Calu3 (cell line): ENCODE results near the gene SRXN1. TPM values are rescaled to one million over a fixed set of nuclear protein-coding genes. Genes with fewer than 3 reads are reported as not detected.

Experiments used
- BruUV-seq: library from RNA; stranded (reverse); fragments of 400-500 nt; replicated peaks from 2 replicates; lab custom pipeline; 2021; lab: Mats Ljungman, UMichigan
- CTCF ChIA-PET: fragments of 300-600 bp; sonication (Branson Sonifier 250); formaldehyde crosslinking; loops from one replicate; lab custom pipeline; 2022; ENCODE audit warnings: antibody characterized with exemption; lab: Charles Lee
- DNase-seq: peaks from one replicate; pipeline ENCODE4 v3.0.0; 2022
- H3K27ac Mint-ChIP-seq: one replicate; pipeline ENCODE4 v1.8.0; 2022; ENCODE audit warnings: mixed read lengths; ENCODE audit not compliant: unreplicated experiment
- H3K27me3 Mint-ChIP-seq: one replicate; pipeline ENCODE4 v1.8.0; 2022; ENCODE audit warnings: mixed read lengths; ENCODE audit not compliant: unreplicated experiment
- H3K36me3 Mint-ChIP-seq: one replicate; pipeline ENCODE4 v1.8.0; 2022; ENCODE audit warnings: mild to moderate bottlenecking, moderate library complexity, mixed read lengths; ENCODE audit not compliant: insufficient read depth, unreplicated experiment
- H3K4me1 Mint-ChIP-seq: one replicate; pipeline ENCODE4 v1.8.0; 2022; ENCODE audit warnings: mild to moderate bottlenecking, low read depth, mixed read lengths; ENCODE audit not compliant: unreplicated experiment
- H3K4me3 Mint-ChIP-seq: one replicate; pipeline ENCODE4 v1.8.0; 2022; ENCODE audit warnings: mild to moderate bottlenecking, low read depth, moderate library complexity, mixed read lengths; ENCODE audit not compliant: unreplicated experiment
- H3K9me3 Mint-ChIP-seq: one replicate; pipeline ENCODE4 v1.8.0; 2022; ENCODE audit warnings: low read depth, mixed read lengths; ENCODE audit not compliant: unreplicated experiment
- intact Hi-C: fragments of 100-400 bp; cut with micrococcal nuclease; formaldehyde crosslinking; loops from one replicate; pipeline ENCODE4 v1.10.0; 2022; ENCODE audit not compliant: unreplicated experiment
- total RNA-seq: library from RNA; stranded (reverse); gene quantifications from 2 replicates; pipeline ENCODE4 v1.2.3, GENCODE V29; 2022
- TF ChIP-seq, protein P1 (sequence below): fragments of 200-600 bp; IDR thresholded peaks from one replicate; pipeline ENCODE4 v1.8.0; 2022; ENCODE audit warnings: antibody characterized with exemption; ENCODE audit not compliant: unreplicated experiment

Gene SRXN1
- total RNA-seq, 1 experiment from 2014 or later, result 17.4 TPM

DNA sequence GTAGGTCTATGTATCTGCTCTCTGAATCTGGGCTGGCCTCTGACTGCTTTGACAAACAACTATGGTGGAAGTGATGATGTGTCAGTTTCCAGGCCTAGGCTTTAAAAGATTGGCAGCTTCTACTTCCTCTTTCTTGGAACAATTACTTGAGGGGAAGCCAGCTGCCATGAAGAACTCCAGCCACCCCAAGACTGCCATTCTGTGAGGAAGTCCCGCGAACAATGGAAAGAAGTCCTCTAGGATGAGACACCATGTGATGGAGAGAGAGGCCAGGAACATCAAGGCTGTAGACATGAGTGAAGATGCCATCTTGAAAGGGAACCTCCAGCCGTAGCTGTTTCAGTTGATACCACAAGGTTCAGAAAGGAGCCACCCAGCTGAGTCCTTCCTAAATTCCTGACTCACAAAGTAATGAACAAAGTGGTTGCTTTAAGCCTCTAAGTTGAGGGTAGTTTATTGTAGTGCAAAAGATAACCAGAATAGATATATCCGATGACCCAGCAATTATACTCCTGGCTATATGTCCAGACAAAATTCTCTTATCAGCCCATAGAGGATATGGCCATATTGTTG is 27.6 kb downstream of the SRXN1 start:
- DNase-seq, result no peak
- Mint-ChIP-seq H3K27me3 (peaks cover 84% of the 10 kb centered on the region), H3K4me3 (no peak overlapping the region), H3K4me1 (no peaks in the 10 kb centered on the region), H3K36me3 (no peaks in the 10 kb centered on the region), H3K9me3 (no peaks in the 10 kb centered on the region), H3K27ac (no peak overlapping the region)
- TF ChIP-seq, protein P1, sequence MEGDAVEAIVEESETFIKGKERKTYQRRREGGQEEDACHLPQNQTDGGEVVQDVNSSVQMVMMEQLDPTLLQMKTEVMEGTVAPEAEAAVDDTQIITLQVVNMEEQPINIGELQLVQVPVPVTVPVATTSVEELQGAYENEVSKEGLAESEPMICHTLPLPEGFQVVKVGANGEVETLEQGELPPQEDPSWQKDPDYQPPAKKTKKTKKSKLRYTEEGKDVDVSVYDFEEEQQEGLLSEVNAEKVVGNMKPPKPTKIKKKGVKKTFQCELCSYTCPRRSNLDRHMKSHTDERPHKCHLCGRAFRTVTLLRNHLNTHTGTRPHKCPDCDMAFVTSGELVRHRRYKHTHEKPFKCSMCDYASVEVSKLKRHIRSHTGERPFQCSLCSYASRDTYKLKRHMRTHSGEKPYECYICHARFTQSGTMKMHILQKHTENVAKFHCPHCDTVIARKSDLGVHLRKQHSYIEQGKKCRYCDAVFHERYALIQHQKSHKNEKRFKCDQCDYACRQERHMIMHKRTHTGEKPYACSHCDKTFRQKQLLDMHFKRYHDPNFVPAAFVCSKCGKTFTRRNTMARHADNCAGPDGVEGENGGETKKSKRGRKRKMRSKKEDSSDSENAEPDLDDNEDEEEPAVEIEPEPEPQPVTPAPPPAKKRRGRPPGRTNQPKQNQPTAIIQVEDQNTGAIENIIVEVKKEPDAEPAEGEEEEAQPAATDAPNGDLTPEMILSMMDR, result no peak
- CTCF ChIA-PET, result no interaction called here
- no TSS peak for BruUV-seq
- intact Hi-C loops, result no loop called here

- no peak overlapping the region for H3K4me3 Mint-ChIP-seq
- intact Hi-C loops, result no loop called here
- BruUV-seq, result no TSS peak
Observed at GRCh38 chr20:623704-624103, 29.3 kb downstream of the SRXN1 start.

DNA sequence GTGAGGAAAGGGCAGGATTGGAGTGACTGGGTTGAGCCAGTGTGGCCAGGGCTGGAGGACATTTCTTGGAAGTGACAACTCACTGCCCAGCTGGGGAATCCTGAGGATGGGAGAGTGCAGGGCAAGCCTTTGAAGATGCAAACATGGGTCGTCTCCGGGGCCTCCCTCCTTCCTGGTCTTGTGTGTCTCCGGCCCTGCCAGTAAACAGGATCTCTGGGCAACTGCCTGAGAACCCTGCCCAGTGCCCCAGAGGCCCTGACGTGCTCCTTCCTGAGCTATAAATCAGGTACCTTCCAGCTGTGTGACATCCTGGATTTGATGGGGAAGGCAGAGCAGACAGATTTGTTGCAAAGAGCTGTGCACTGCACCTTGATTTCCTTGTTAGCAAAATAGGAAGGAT is 30.0 kb downstream of the SRXN1 start:
- H3K36me3 Mint-ChIP-seq, result no peaks in the 10 kb centered on the region
- no TSS peak for BruUV-seq
- CTCF ChIA-PET, result interaction anchor here (0.6 kb wide), 1 partner anchor 10 kb away, joined by 6 read pairs; no protein-coding TSS in a partner anchor
- H3K27ac Mint-ChIP-seq, result no peak overlapping the region
- H3K9me3 Mint-ChIP-seq, result peaks cover 1% of the 10 kb centered on the region
- TF ChIP-seq, protein P1, result no peak
- DNase-seq, result no peak
- H3K4me3 Mint-ChIP-seq, result no peak overlapping the region
- H3K27me3 Mint-ChIP-seq, result peaks cover 85% of the 10 kb centered on the region
- H3K4me1 Mint-ChIP-seq, result no peaks in the 10 kb centered on the region
- intact Hi-C loops, result no loop called here

More at GRCh38 chr20:623704-624103, 29.3 kb downstream of the SRXN1 start:
- TF ChIP-seq, protein P1, result no peak
- no peaks in the 10 kb centered on the region for H3K36me3 Mint-ChIP-seq
- no peak overlapping the region for H3K27ac Mint-ChIP-seq
- CTCF ChIA-PET, result interaction anchor here (0.6 kb wide), 1 partner anchor 10 kb away, joined by 6 read pairs; no protein-coding TSS in a partner anchor
- no peaks in the 10 kb centered on the region for H3K4me1 Mint-ChIP-seq
- DNase-seq, result no peak
- H3K27me3 Mint-ChIP-seq, result peaks cover 86% of the 10 kb centered on the region
- no peaks in the 10 kb centered on the region for H3K9me3 Mint-ChIP-seq

GRCh38 chr20:622161-622560 is 30.8 kb downstream of the SRXN1 start:
- CTCF ChIA-PET, result no interaction called here
- H3K36me3 Mint-ChIP-seq, result no peaks in the 10 kb centered on the region
- H3K4me3 Mint-ChIP-seq, result no peak overlapping the region
- TF ChIP-seq, protein P1, result no peak
- H3K4me1 Mint-ChIP-seq, result no peaks in the 10 kb centered on the region
- BruUV-seq, result no TSS peak
- H3K27ac Mint-ChIP-seq, result no peak overlapping the region
- no peak for DNase-seq
- peaks cover 6% of the 10 kb centered on the region for H3K9me3 Mint-ChIP-seq
- H3K27me3 Mint-ChIP-seq, result peaks cover 85% of the 10 kb centered on the region
- intact Hi-C loops, result no loop called here
